ENCODE measurements around the gene SBDS.
"Not testable (repeated sequence)": the region's sequence is repeated elsewhere in the genome, so short reads cannot be mapped to it uniquely, and the experiment has no call there.

DNA sequence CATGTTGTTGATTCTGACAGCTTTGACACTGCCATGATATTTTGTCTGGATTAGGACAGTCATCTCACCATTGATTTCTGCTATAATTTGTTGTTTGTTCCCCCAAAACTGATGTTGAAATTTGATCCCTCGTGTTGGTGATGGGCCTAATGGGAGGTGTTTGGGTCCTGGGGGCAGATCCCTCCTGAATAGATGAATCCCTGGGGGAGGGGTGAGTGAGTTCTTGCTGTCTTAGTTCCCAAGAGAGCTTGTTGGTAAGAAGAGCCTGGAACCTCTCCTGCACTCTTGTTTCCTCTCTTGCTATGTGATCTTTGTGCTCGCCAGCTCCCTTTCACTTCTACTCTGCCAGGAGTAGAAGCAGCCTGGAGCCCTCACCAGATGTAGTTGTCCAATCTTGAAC lies 8.8 kb upstream of the SBDS start:
- TF ChIP-seq CTCF (conservative IDR thresholded peaks at IDR 0.05); ZFX (IDR thresholded peaks at IDR 0.05): not testable (repeated sequence)

All from C4-2B (cell line).